ENCODE data around the gene SLC26A1. TPM values are rescaled to one million over a fixed set of nuclear protein-coding genes. Genes with fewer than 3 reads are reported as not detected.

Gene SLC26A1
- total and polyA plus RNA-seq, 2 of the 13 experiments (the other 11 are each of a cell fraction or from before 2014, with no cell fraction given): 5.4 to 22.9 TPM

DNA sequence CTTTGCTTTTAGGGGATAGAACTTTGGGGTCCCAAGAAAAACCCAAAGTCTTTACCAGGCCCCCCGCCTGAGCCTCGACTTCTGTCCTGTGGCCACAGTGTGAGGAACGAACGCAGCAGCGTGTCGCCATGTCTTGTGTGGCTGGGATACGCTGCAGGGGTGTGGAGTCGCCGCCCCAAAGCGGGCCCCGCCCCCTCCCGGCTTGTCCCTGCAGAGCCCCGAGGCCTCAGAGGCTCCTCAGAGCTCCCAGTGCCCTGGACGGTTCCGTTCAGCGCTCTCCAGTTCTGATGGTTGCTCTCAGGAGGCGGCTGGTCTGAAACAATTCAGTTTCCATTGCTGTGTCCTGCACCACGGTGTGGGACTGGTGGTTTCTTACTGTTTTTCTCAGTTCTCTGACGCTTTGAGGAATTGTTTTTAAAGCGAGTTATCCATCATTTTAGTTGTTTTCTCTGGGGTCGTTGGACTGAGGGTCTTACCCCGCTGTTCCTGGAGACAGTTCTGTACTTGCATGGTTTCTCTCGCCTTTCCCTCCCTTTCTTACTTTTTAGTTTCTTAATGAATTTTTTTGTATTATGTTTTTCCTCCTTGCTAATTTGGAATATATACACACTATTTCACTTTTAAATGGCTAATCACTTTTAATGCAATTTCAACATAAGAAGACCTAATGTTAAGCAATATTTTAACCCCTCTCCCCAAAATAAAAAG is 7.9 kb downstream of the SLC26A1 start (continued):
- TF ChIP-seq KAT2B (IDR thresholded peaks at IDR 0.05; ENCODE audit: borderline replicate concordance, low read depth, low read length) (no peak), CC2D1A (CRISPR knock-in tag; IDR thresholded peaks at IDR 0.05) (no peak), CHCHD3 (CRISPR knock-in tag; IDR thresholded peaks at IDR 0.05) (no peak), PHF8 (CRISPR knock-in tag; IDR thresholded peaks at IDR 0.05) (0 out of 2 replicates have a peak, but pooled peaks have one; percentile 19), XRCC5 (optimal IDR thresholded peaks at IDR 0.05; ENCODE audit: low read length) (peak; percentile 58), TAF1 (CRISPR knock-in tag; IDR thresholded peaks at IDR 0.05) (peak; percentile 73), AGO2 (optimal IDR thresholded peaks at IDR 0.05; ENCODE audit: low read depth, low read length) (peak; percentile 90), AGO1 (IDR thresholded peaks at IDR 0.05; ENCODE audit: low read depth, low read length, poor library complexity, severe bottlenecking) (peak; percentile 99), MAFK (conservative IDR thresholded peaks at IDR 0.05 in 1 of 2, IDR thresholded peaks at IDR 0.05 in 1 of 2; ENCODE audit: low read length in 2 of 2) (no peak), MAZ (IDR thresholded peaks at IDR 0.05; ENCODE audit: borderline replicate concordance, low read depth, low read length) (no peak), MAZ (CRISPR knock-in tag; IDR thresholded peaks at IDR 0.05; ENCODE audit: low read depth) (peak; percentile 49; the same call in 1 of the 2 replicates), ZNF326 (CRISPR knock-in tag; IDR thresholded peaks at IDR 0.05; ENCODE audit: borderline replicate concordance) (peak; percentile 86), CBX5 (CRISPR knock-in tag; IDR thresholded peaks at IDR 0.05; ENCODE audit: borderline replicate concordance) (no peak), EEA1 (CRISPR knock-in tag; IDR thresholded peaks at IDR 0.05; ENCODE audit: borderline replicate concordance) (no peak), KDM5B (CRISPR knock-in tag; IDR thresholded peaks at IDR 0.05; ENCODE audit: borderline replicate concordance) (peak; percentile 30; the same call in 1 of the 2 replicates), SPEN (CRISPR knock-in tag; IDR thresholded peaks at IDR 0.05; ENCODE audit: low read depth) (peak; percentile 52; the same call in 1 of the 2 replicates), HNRNPLL (IDR thresholded peaks at IDR 0.05; ENCODE audit: low read depth, low read length, poor library complexity, severe bottlenecking) (peak; percentile 21), ZNF720 (CRISPR knock-in tag; IDR thresholded peaks at IDR 0.05) (no peak), MXI1 (IDR thresholded peaks at IDR 0.05; ENCODE audit: borderline replicate concordance, low read depth, low read length) (peak; percentile 48; the same call in 1 of the 3 replicates), ZFP36L1 (CRISPR knock-in tag; IDR thresholded peaks at IDR 0.05) (no peak)
- TF ChIP-seq, protein P1, sequence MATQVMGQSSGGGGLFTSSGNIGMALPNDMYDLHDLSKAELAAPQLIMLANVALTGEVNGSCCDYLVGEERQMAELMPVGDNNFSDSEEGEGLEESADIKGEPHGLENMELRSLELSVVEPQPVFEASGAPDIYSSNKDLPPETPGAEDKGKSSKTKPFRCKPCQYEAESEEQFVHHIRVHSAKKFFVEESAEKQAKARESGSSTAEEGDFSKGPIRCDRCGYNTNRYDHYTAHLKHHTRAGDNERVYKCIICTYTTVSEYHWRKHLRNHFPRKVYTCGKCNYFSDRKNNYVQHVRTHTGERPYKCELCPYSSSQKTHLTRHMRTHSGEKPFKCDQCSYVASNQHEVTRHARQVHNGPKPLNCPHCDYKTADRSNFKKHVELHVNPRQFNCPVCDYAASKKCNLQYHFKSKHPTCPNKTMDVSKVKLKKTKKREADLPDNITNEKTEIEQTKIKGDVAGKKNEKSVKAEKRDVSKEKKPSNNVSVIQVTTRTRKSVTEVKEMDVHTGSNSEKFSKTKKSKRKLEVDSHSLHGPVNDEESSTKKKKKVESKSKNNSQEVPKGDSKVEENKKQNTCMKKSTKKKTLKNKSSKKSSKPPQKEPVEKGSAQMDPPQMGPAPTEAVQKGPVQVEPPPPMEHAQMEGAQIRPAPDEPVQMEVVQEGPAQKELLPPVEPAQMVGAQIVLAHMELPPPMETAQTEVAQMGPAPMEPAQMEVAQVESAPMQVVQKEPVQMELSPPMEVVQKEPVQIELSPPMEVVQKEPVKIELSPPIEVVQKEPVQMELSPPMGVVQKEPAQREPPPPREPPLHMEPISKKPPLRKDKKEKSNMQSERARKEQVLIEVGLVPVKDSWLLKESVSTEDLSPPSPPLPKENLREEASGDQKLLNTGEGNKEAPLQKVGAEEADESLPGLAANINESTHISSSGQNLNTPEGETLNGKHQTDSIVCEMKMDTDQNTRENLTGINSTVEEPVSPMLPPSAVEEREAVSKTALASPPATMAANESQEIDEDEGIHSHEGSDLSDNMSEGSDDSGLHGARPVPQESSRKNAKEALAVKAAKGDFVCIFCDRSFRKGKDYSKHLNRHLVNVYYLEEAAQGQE (IDR thresholded peaks at IDR 0.05; ENCODE audit: borderline replicate concordance in 1 of 2, low read depth in 1 of 2, low read length in 2 of 2): peak in 1 of 2 experiments; percentile 31; a peak in 1 of 4 replicates
- TF ChIP-seq, protein P2, sequence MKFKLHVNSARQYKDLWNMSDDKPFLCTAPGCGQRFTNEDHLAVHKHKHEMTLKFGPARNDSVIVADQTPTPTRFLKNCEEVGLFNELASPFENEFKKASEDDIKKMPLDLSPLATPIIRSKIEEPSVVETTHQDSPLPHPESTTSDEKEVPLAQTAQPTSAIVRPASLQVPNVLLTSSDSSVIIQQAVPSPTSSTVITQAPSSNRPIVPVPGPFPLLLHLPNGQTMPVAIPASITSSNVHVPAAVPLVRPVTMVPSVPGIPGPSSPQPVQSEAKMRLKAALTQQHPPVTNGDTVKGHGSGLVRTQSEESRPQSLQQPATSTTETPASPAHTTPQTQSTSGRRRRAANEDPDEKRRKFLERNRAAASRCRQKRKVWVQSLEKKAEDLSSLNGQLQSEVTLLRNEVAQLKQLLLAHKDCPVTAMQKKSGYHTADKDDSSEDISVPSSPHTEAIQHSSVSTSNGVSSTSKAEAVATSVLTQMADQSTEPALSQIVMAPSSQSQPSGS (CRISPR knock-in tag; IDR thresholded peaks at IDR 0.05): no peak
- TF ChIP-seq, protein P3, sequence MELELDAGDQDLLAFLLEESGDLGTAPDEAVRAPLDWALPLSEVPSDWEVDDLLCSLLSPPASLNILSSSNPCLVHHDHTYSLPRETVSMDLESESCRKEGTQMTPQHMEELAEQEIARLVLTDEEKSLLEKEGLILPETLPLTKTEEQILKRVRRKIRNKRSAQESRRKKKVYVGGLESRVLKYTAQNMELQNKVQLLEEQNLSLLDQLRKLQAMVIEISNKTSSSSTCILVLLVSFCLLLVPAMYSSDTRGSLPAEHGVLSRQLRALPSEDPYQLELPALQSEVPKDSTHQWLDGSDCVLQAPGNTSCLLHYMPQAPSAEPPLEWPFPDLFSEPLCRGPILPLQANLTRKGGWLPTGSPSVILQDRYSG (CRISPR knock-in tag; IDR thresholded peaks at IDR 0.05): no peak

All from HepG2 (cell line).